Psoas muscle (tissue), 8 donors: Measurements from ENCODE around the gene JMJD7. TPM values are rescaled to one million over a fixed set of nuclear protein-coding genes. Genes with fewer than 3 reads are reported as not detected.

Source experiments
- ATAC-seq, 4 donors: fragments of 200-7000 bp; cut with Tn5 transposase; one replicate each; pipeline ENCODE4 v1.9.1; 2020; ENCODE audit warnings: moderate library complexity in 3 of 4, mild to moderate bottlenecking in 2 of 4
- DNase-seq, 2 donors: peaks; one replicate each; pipeline ENCODE4 v3.0.0-alpha.2; 2020
- H3K27ac ChIP-seq: fragments of 200-600 bp; one replicate; pipeline ENCODE4 v1.8.0; 2022
- H3K27me3 ChIP-seq, 3 donors: fragments of 200-600 bp in 1 of 3; one replicate each; pipeline versions ENCODE4 v1.6.1 to v1.8.0; 2013 to 2022; ENCODE audit warnings: low read length in 2 of 3, mild to moderate bottlenecking in 2 of 3, moderate library complexity in 1 of 3; ENCODE audit not compliant: insufficient read depth in 3 of 3
- H3K36me3 ChIP-seq, 2 donors: fragments of 200-600 bp in 1 of 2; one replicate each; pipeline versions ENCODE4 v1.6.1 to v1.8.0; 2013 to 2022; ENCODE audit warnings: low read depth in 1 of 2, mild to moderate bottlenecking in 1 of 2, moderate library complexity in 1 of 2; ENCODE audit not compliant: insufficient read depth in 1 of 2
- H3K4me1 ChIP-seq: fragments of 200-600 bp; one replicate; pipeline ENCODE4 v1.8.0; 2022
- H3K4me3 ChIP-seq: fragments of 200-600 bp; one replicate; pipeline ENCODE4 v1.8.0; 2022; ENCODE audit warnings: mild to moderate bottlenecking
- H3K9me3 ChIP-seq: fragments of 200-600 bp; one replicate; pipeline ENCODE4 v1.8.0; 2022
- WGBS, 3 donors: extraction: QIAGEN DNeasy Blood & Tissue Kit; methylation state at CpG; one replicate each; pipeline versions ENCODE4 v1.1.6 to v1.1.7; 2013; 5-methylcytosine and 5-hydroxymethylcytosine counted together
- intact Hi-C, 2 donors: fragments of 100-400 bp; cut with DNase I; formaldehyde crosslinking; loops; one replicate each; pipeline versions ENCODE4 v1.11.0 to v1.14.2; 2022
- polyA plus RNA-seq, 3 donors: library from polyadenylated mRNA; stranded (reverse); fragments of 200-250 nt; gene quantifications; one replicate each; pipeline ENCODE4 v1.2.3, GENCODE V29; 2013
- total RNA-seq, 4 donors: library from RNA; stranded (reverse); fragmentation: NEBNext Ultra II Directional in 2 of 4; extraction: Animal tissue kit (Norgen Biotek cat#: 25700) in 2 of 4; gene quantifications; one replicate each; pipeline versions ENCODE4 v1.2.1 to v1.2.4, GENCODE V29; 2021 to 2023
- TF ChIP-seq, protein P1 (sequence below): fragments of 200-600 bp; IDR thresholded peaks from one replicate; pipeline ENCODE4 v1.8.0; 2022; ENCODE audit warnings: antibody characterized with exemption
- donor health status: healthy with polysubstance abuse.
- donor health status: DM: no; HTN: no; CAD: no; lungs with moderate emphysema.
- donor health status: Bipolar disorder and iron deficiency.
- donor health status: healthy.
- donor health status: DM: yes; HTN: yes; CAD: no.
- donor health status: DM: no; HTN: no; CAD: no.
- donor health status: DM: no; HTN: no; CAD: no.
- donor health status: DM: yes; HTN: yes; CAD: no.

JMJD7 gene
- total and polyA plus RNA-seq, 7 donors: 4.4 to 8.0 (median 6.4) TPM

DNA sequence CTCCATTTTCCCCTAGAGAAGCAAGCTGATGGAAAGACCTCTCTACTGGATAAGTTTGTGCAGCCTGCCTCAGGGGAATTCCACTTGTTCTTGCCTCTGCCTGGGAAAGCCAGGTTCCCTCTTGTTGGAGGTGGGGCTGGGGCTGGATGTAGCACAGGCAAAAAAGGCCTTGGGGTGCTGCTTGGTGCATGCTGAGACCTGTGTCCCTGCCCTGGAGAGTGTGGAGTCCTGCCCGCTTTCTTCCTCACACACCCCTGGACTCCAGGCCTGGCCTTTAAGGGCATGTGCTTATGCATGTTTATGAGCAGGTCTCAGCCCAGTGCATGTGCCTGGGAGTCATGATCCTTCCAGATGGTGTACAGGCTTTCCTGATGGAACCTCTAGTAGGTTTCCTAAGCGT, 23.5 kb upstream of the JMJD7 start:
- H3K9me3 ChIP-seq: no peaks in the 10 kb centered on the region
- no peaks in the 10 kb centered on the region for H3K4me1 ChIP-seq
- ATAC-seq (no peak), DNase-seq (no peak)
- H3K27me3 ChIP-seq: no peaks in the 10 kb centered on the region
- intact Hi-C loops: no loop called here
- no peak overlapping the region for H3K27ac ChIP-seq
- WGBS, 3 donors: 91 to 98% (median 95%) methylated on average over 2 of the region's 2 CpGs
- TF ChIP-seq, protein P1, sequence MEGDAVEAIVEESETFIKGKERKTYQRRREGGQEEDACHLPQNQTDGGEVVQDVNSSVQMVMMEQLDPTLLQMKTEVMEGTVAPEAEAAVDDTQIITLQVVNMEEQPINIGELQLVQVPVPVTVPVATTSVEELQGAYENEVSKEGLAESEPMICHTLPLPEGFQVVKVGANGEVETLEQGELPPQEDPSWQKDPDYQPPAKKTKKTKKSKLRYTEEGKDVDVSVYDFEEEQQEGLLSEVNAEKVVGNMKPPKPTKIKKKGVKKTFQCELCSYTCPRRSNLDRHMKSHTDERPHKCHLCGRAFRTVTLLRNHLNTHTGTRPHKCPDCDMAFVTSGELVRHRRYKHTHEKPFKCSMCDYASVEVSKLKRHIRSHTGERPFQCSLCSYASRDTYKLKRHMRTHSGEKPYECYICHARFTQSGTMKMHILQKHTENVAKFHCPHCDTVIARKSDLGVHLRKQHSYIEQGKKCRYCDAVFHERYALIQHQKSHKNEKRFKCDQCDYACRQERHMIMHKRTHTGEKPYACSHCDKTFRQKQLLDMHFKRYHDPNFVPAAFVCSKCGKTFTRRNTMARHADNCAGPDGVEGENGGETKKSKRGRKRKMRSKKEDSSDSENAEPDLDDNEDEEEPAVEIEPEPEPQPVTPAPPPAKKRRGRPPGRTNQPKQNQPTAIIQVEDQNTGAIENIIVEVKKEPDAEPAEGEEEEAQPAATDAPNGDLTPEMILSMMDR: no peak
- H3K4me3 ChIP-seq: no peak overlapping the region
- peaks cover 2 to 20% of the 10 kb centered on the region in 2 donors for H3K36me3 ChIP-seq

DNA sequence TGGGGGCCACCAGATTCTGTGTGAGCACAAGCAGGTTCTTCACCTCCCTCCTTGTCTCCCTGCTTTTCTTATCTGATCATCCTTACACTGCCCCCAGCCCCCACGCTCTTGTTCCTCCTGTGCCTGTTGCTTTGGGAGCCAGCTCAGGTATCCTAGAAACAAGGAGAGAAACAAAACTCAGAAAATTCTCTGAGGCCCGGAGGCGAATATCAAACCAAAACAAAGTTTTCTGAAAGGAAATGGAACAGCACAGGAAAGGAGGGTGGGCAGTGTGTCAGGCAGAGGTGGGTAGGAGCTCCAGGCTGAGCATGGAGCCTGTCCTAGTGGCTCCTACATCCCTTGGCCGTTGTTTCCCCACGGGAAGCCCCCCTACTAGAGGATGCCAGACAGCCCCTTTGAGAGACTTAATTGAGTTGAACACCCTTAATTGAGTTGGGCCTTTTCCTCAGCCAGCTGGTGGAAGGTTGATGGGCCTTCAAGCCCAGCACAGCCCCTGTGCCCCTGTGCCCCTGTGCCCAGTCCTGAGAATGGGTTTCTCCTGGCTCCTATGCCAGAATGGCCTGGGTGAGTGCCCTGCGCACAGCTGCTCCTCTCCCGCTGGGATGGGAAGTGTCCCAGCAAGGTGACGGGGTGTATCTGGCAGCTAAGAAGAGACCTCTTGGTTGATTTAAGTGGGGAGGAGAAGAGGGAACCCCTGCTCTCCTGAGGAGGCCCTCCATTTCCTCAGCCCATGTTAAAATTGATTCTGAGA, 22.8 kb upstream of the JMJD7 start:
- DNase-seq (no peak), ATAC-seq (peak in 1 of 4 donors; percentile 36)
- no peak overlapping the region for H3K4me3 ChIP-seq
- no peaks in the 10 kb centered on the region for H3K27me3 ChIP-seq
- peaks cover 2 to 14% of the 10 kb centered on the region in 2 donors for H3K36me3 ChIP-seq
- TF ChIP-seq, protein P1: no peak
- intact Hi-C loops: no loop called here
- H3K9me3 ChIP-seq: no peaks in the 10 kb centered on the region
- no peaks in the 10 kb centered on the region for H3K4me1 ChIP-seq
- 51 to 72% (median 56%) methylated on average over 8 of the region's 8 CpGs for WGBS, 3 donors
- H3K27ac ChIP-seq: no peak overlapping the region

GRCh38 chr15:41805711-41806110, 22.2 kb upstream of the JMJD7 start:
- intact Hi-C loops: no loop called here
- 78 to 85% (median 81%) methylated on average over 3 of the region's 3 CpGs for WGBS, 3 donors

GRCh38 chr15:41806291-41807181, 21.4 kb upstream of the JMJD7 start:
- Histone ChIP-seq H3K9me3 (no peaks in the 10 kb centered on the region), H3K27ac (no peak overlapping the region), H3K4me3 (no peak overlapping the region), H3K27me3 (no peaks in the 10 kb centered on the region), H3K36me3 (peaks cover 0 to 3% of the 10 kb centered on the region in 2 donors), H3K4me1 (no peaks in the 10 kb centered on the region)
- TF ChIP-seq, protein P1: no peak
- 87 to 89% (median 88%) methylated on average over 10 of the region's 10 CpGs for WGBS, 3 donors
- ATAC-seq (peak in 2 of 4 donors; percentile 21 to 52), DNase-seq (no peak)
- intact Hi-C loops: no loop called here

More at GRCh38 chr15:41805711-41806110, 22.2 kb upstream of the JMJD7 start:
- Histone ChIP-seq H3K4me1 (no peaks in the 10 kb centered on the region), H3K9me3 (no peaks in the 10 kb centered on the region), H3K36me3 (peaks cover 2 to 8% of the 10 kb centered on the region in 2 donors), H3K27ac (no peak overlapping the region), H3K4me3 (no peak overlapping the region), H3K27me3 (no peaks in the 10 kb centered on the region)
- TF ChIP-seq, protein P1: no peak
- ATAC-seq (no peak), DNase-seq (no peak)
